ENCODE results near the gene ARIH2. TPM values are rescaled to one million over a fixed set of nuclear protein-coding genes. Genes with fewer than 3 reads are reported as not detected.

The ARIH2 gene
- total RNA-seq (2014; rRNA removed; shearing (Covaris generic)) = 83.0 and 118 TPM in 2 replicates
- polyA plus RNA-seq (2016; fragmentation: Nextera tagmentation; extraction: Ambion mirVana) = 70.3 and 76.4 TPM in 2 replicates
- long read RNA-seq, full-length matches to known transcripts = 39 of 83 reads
- long read RNA-seq, partial matches to known transcripts = 16 of 83 reads
- long read RNA-seq, other reads (novel, unspliced or antisense) = 28 of 83 reads

DNA sequence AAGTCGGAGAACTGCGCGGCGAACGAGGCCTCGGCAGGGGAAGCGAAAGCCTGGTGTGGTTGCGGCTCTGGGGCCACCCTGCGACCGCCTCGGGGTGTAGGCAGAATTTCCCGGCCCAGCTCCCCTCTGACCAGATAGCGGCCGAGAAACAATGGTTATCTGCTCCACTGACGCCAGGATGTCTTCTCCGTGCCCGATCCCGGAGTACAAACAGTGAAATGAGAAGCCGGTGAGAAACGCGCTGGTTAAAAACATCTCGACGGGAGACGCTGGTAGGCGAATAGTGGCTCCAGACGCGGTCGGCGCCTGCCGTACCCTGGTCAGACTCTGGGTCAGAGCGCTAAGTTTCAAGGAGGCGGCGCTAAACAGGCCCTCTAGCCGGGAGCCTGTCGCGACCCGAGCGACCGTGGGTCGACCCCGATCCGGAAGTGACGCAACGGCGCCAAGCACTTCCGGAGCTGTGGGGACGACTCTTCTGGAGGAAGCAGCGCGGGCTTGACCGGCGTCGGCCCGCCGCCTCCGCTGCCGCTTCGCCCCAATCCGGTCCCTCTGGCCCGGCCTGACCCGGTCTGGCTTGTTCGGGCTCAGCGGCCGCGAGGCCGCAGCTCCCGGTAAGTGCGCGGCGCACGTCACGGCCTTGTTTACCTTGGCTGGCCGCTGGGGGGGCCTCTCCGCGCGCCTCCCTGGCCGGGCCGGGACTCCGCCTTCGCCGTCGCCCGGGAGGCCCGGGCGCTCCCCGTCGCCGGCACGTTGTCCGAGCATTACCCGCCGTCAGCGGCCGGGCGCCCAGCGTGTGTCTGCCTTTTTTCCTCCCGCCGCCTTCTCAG lies at the start of gene ARIH2:
Gene ARIH2, plus strand, starts transcription at position 455 of the 827 bp plus-strand sequence. CDS start 8,717 bp downstream, outside the sequence.
- H3K27ac Mint-ChIP-seq = peak within 1 kb of the TSS; percentile 98
- peak within 1 kb of the TSS; percentile 94 for H3K4me3 Mint-ChIP-seq
- peaks cover 5% of the 10 kb centered on the region; the same call in 2 of the 3 replicates for H3K4me1 Mint-ChIP-seq
- no peaks in the 10 kb centered on the region for H3K9me2 ChIP-seq (ENCODE audit: insufficient read depth)
- no peaks in the 10 kb centered on the region for H3K27me3 ChIP-seq (ENCODE audit: insufficient read depth)
- H2AFZ ChIP-seq = peak within 1 kb of the TSS; percentile 96
- peaks cover 35% of the 10 kb centered on the region for H3K79me2 ChIP-seq (replicated peaks; ENCODE audit: insufficient read depth)
- ATAC-seq = peak; percentile 93
- DNase-seq (ENCODE audit: low spot score) = peak; percentile 96
- H3K4me2 ChIP-seq = peak within 1 kb of the TSS; percentile 90
- peaks cover 11% of the 10 kb centered on the region; the same call in 1 of the 2 replicates for H3K36me3 ChIP-seq (ENCODE audit: insufficient read depth)
- H3K36me3 Mint-ChIP-seq (ENCODE audit: low read depth) = peaks cover 14% of the 10 kb centered on the region; the same call in 2 of the 3 replicates
- no peaks in the 10 kb centered on the region for H3K4me1 ChIP-seq (ENCODE audit: insufficient read depth)
- H3F3A ChIP-seq (replicated peaks; ENCODE audit: low read depth) = peaks cover 12% of the 10 kb centered on the region; the same call in 1 of the 2 replicates
- H3K27me3 Mint-ChIP-seq (ENCODE audit: insufficient read depth, low read depth, poor library complexity) = peaks cover 12% of the 10 kb centered on the region
- H3K9me3 Mint-ChIP-seq = peaks cover 4% of the 10 kb centered on the region; the same call in 1 of the 3 replicates
- peaks cover 17% of the 10 kb centered on the region for H4K20me1 ChIP-seq (replicated peaks; ENCODE audit: insufficient read depth)
- H3K27ac ChIP-seq (ENCODE audit: low read depth) = peak within 1 kb of the TSS; percentile 92
- H3K4me3 ChIP-seq = peak within 1 kb of the TSS; percentile 78
- no peak for TF ChIP-seq STAT1 (IDR thresholded peaks at IDR 0.05; ENCODE audit: unreplicated experiment)
- no peak for TF ChIP-seq ZNF114 (CRISPR knock-in tag; IDR thresholded peaks at IDR 0.05)
- TF ChIP-seq, protein P1, sequence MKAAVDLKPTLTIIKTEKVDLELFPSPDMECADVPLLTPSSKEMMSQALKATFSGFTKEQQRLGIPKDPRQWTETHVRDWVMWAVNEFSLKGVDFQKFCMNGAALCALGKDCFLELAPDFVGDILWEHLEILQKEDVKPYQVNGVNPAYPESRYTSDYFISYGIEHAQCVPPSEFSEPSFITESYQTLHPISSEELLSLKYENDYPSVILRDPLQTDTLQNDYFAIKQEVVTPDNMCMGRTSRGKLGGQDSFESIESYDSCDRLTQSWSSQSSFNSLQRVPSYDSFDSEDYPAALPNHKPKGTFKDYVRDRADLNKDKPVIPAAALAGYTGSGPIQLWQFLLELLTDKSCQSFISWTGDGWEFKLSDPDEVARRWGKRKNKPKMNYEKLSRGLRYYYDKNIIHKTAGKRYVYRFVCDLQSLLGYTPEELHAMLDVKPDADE (IDR thresholded peaks at IDR 0.05) = peak; percentile 75
- TF ChIP-seq EZH2phosphoT487 (IDR thresholded peaks at IDR 0.05; ENCODE audit: unreplicated experiment) = no peak
- TF ChIP-seq, protein P2, sequence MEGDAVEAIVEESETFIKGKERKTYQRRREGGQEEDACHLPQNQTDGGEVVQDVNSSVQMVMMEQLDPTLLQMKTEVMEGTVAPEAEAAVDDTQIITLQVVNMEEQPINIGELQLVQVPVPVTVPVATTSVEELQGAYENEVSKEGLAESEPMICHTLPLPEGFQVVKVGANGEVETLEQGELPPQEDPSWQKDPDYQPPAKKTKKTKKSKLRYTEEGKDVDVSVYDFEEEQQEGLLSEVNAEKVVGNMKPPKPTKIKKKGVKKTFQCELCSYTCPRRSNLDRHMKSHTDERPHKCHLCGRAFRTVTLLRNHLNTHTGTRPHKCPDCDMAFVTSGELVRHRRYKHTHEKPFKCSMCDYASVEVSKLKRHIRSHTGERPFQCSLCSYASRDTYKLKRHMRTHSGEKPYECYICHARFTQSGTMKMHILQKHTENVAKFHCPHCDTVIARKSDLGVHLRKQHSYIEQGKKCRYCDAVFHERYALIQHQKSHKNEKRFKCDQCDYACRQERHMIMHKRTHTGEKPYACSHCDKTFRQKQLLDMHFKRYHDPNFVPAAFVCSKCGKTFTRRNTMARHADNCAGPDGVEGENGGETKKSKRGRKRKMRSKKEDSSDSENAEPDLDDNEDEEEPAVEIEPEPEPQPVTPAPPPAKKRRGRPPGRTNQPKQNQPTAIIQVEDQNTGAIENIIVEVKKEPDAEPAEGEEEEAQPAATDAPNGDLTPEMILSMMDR (conservative IDR thresholded peaks at IDR 0.05; ENCODE audit: low read depth in 2 of 2) = peak in 1 of 2 experiments; percentile 24; a peak in 2 of 4 replicates
- TF ChIP-seq, protein P3, sequence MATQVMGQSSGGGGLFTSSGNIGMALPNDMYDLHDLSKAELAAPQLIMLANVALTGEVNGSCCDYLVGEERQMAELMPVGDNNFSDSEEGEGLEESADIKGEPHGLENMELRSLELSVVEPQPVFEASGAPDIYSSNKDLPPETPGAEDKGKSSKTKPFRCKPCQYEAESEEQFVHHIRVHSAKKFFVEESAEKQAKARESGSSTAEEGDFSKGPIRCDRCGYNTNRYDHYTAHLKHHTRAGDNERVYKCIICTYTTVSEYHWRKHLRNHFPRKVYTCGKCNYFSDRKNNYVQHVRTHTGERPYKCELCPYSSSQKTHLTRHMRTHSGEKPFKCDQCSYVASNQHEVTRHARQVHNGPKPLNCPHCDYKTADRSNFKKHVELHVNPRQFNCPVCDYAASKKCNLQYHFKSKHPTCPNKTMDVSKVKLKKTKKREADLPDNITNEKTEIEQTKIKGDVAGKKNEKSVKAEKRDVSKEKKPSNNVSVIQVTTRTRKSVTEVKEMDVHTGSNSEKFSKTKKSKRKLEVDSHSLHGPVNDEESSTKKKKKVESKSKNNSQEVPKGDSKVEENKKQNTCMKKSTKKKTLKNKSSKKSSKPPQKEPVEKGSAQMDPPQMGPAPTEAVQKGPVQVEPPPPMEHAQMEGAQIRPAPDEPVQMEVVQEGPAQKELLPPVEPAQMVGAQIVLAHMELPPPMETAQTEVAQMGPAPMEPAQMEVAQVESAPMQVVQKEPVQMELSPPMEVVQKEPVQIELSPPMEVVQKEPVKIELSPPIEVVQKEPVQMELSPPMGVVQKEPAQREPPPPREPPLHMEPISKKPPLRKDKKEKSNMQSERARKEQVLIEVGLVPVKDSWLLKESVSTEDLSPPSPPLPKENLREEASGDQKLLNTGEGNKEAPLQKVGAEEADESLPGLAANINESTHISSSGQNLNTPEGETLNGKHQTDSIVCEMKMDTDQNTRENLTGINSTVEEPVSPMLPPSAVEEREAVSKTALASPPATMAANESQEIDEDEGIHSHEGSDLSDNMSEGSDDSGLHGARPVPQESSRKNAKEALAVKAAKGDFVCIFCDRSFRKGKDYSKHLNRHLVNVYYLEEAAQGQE (IDR thresholded peaks at IDR 0.05; ENCODE audit: unreplicated experiment) = no peak
- TF ChIP-seq JUNB (IDR thresholded peaks at IDR 0.05; ENCODE audit: unreplicated experiment) = no peak
- TF ChIP-seq ZNF331 (CRISPR knock-in tag; IDR thresholded peaks at IDR 0.05; ENCODE audit: low read depth) = no peak
- TF ChIP-seq EZH2 (IDR thresholded peaks at IDR 0.05; ENCODE audit: low read depth, unreplicated experiment) = no peak
- TF ChIP-seq POLR2AphosphoS5 (IDR thresholded peaks at IDR 0.05; ENCODE audit: low read depth) = peak; percentile 84
- TF ChIP-seq NANOG (IDR thresholded peaks at IDR 0.05; ENCODE audit: borderline replicate concordance) = no peak
- peak; percentile 91 for TF ChIP-seq CREB1 (CRISPR knock-in tag; IDR thresholded peaks at IDR 0.05; ENCODE audit: low read depth)
